ENCODE results near the gene SLN. TPM values are rescaled to one million over a fixed set of nuclear protein-coding genes. Genes with fewer than 3 reads are reported as not detected.

SLN gene
- total and polyA plus RNA-seq, 2 donors (not counting 1 experiment from before 2014, with no cell fraction given): not detected

DNA sequence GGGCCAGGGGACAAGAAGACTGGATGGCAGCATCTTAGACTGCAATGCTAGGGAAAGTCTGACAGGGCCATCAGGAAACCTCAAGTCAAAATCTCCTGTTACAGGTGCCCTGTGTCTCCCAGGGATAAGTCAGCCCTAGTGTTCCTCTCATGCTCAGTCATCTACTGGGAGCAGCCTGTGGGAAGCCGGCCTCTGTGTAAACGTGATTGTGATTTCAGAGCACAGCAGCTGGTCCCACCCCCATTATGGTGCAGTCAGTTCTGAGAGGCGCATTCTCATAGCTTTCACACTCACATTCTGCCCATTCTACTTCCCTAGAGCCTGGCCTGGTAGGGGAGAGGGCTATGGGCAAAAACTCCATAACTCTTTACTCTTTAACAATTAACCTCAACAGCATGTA, 7.2 kb upstream of the SLN start:
- Histone ChIP-seq H3K4me3 (replicated peaks in 1 of 4; ENCODE audit: control extremely low read depth in 1 of 4, insufficient read depth in 1 of 4, low read depth in 3 of 4, low read length in 4 of 4) (no peak overlapping the region), H3K79me2 (ENCODE audit: control insufficient read depth, insufficient read depth, low read length) (no peaks in the 10 kb centered on the region), H3K27me3 (ENCODE audit: control insufficient read depth, insufficient read depth, low read length) (no peaks in the 10 kb centered on the region), H3K36me3 (ENCODE audit: control insufficient read depth, insufficient read depth, low read length) (no peaks in the 10 kb centered on the region), H3K9ac (ENCODE audit: insufficient read depth, low read length) (no peak overlapping the region), H3K4me1 (ENCODE audit: control insufficient read depth, extremely low read depth, insufficient read depth, low read length) (no peaks in the 10 kb centered on the region), H2AFZ (ENCODE audit: low read length) (no peak overlapping the region), H3K27ac (ENCODE audit: insufficient read depth, low read length) (no peak overlapping the region), H4K20me1 (ENCODE audit: control insufficient read depth, extremely low read depth, insufficient read depth, low read length) (no peaks in the 10 kb centered on the region), H3K9me3 (ENCODE audit: control insufficient read depth, insufficient read depth, low read depth, low read length) (no peaks in the 10 kb centered on the region), H3K4me2 (ENCODE audit: extremely low read depth, insufficient read depth, low read length) (no peak overlapping the region)
- no peak for DNase-seq (ENCODE audit: low read depth in 2 of 2)
- no peak for TF ChIP-seq EZH2 (IDR thresholded peaks at IDR 0.05; ENCODE audit: low read length, missing control alignments)
- TF ChIP-seq, protein P1, sequence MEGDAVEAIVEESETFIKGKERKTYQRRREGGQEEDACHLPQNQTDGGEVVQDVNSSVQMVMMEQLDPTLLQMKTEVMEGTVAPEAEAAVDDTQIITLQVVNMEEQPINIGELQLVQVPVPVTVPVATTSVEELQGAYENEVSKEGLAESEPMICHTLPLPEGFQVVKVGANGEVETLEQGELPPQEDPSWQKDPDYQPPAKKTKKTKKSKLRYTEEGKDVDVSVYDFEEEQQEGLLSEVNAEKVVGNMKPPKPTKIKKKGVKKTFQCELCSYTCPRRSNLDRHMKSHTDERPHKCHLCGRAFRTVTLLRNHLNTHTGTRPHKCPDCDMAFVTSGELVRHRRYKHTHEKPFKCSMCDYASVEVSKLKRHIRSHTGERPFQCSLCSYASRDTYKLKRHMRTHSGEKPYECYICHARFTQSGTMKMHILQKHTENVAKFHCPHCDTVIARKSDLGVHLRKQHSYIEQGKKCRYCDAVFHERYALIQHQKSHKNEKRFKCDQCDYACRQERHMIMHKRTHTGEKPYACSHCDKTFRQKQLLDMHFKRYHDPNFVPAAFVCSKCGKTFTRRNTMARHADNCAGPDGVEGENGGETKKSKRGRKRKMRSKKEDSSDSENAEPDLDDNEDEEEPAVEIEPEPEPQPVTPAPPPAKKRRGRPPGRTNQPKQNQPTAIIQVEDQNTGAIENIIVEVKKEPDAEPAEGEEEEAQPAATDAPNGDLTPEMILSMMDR (conservative IDR thresholded peaks at IDR 0.05 in 1 of 2, IDR thresholded peaks at IDR 0.05 in 1 of 2; ENCODE audit: low read depth in 1 of 2, low read length in 2 of 2): no peak

DNA sequence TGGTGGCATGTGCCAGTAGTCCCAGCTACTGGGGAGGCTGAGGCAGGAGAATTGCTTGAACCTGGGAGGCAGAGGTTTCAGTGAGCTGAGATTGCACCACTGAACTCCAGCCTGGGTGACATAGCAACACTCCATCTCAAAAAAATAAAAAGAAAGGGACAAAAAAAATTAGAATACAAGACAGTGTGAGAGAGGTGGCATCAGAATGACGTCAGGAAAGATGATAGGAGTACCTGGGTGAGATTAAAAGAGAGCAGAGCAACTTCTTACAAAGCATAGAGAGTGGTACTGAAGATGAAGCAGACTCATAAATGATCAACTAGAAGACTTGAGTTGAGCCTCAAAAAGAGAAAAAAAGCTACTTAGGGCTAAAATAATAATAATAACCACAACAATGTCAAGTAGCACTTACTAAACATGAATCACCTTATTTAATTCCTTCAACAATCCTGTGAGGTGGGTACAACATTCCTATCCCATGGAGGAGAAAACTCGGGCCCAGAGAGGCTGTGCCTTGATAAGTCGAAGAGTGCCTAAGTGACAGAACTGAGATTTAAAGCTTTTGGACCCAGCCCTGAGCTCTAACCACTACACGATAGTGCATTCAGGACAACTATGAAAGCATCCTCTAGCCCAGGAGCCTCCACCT, 5.2 kb upstream of the SLN start:
- Histone ChIP-seq H3K27me3 (ENCODE audit: control insufficient read depth, insufficient read depth, low read length) (no peaks in the 10 kb centered on the region), H3K36me3 (ENCODE audit: control insufficient read depth, insufficient read depth, low read length) (no peaks in the 10 kb centered on the region), H3K79me2 (ENCODE audit: control insufficient read depth, insufficient read depth, low read length) (no peaks in the 10 kb centered on the region), H3K9ac (ENCODE audit: insufficient read depth, low read length) (no peak overlapping the region), H3K4me2 (ENCODE audit: extremely low read depth, insufficient read depth, low read length) (no peak overlapping the region), H3K27ac (ENCODE audit: insufficient read depth, low read length) (no peak overlapping the region), H4K20me1 (ENCODE audit: control insufficient read depth, extremely low read depth, insufficient read depth, low read length) (no peaks in the 10 kb centered on the region), H3K4me1 (ENCODE audit: control insufficient read depth, extremely low read depth, insufficient read depth, low read length) (no peaks in the 10 kb centered on the region), H3K4me3 (replicated peaks in 1 of 4; ENCODE audit: control extremely low read depth in 1 of 4, insufficient read depth in 1 of 4, low read depth in 3 of 4, low read length in 4 of 4) (no peak overlapping the region), H3K9me3 (ENCODE audit: control insufficient read depth, insufficient read depth, low read depth, low read length) (no peaks in the 10 kb centered on the region), H2AFZ (ENCODE audit: low read length) (no peak overlapping the region)
- DNase-seq (ENCODE audit: low read depth in 2 of 2): peak in 1 of 2 donors; percentile 81
- no peak for TF ChIP-seq EZH2 (IDR thresholded peaks at IDR 0.05; ENCODE audit: low read length, missing control alignments)
- TF ChIP-seq, protein P1 (conservative IDR thresholded peaks at IDR 0.05 in 1 of 2, IDR thresholded peaks at IDR 0.05 in 1 of 2; ENCODE audit: low read depth in 1 of 2, low read length in 2 of 2): no peak

DNA sequence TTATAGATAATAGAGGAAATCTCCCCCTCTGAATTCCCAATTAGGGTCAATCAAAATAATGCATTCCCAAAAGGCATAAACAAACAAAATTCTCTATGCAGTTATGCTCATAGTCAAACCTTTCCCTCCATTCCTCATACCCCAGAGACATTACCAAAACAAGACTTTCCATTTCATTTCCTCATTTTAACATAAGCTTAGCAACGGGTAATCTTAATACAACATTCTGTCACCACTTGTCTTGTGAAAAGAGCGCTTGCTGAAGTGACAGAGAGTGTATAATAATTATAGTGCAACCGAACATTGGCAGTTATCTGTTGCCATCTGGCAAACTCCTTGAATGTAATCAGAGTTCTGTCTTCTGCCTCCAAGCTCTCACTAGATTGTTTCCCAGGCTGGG, 1.2 kb upstream of the SLN start:
- Histone ChIP-seq H3K4me1 (ENCODE audit: control insufficient read depth, extremely low read depth, insufficient read depth, low read length) (no peaks in the 10 kb centered on the region), H4K20me1 (ENCODE audit: control insufficient read depth, extremely low read depth, insufficient read depth, low read length) (no peaks in the 10 kb centered on the region)
- no peak for TF ChIP-seq EZH2 (IDR thresholded peaks at IDR 0.05; ENCODE audit: low read length, missing control alignments)
- TF ChIP-seq, protein P1 (conservative IDR thresholded peaks at IDR 0.05 in 1 of 2, IDR thresholded peaks at IDR 0.05 in 1 of 2; ENCODE audit: low read depth in 1 of 2, low read length in 2 of 2): no peak

More for the DNA sequence above, 1.2 kb upstream of the SLN start:
- H3K27me3 ChIP-seq (ENCODE audit: control insufficient read depth, insufficient read depth, low read length): no peaks in the 10 kb centered on the region
- no peaks in the 10 kb centered on the region for H3K9me3 ChIP-seq (ENCODE audit: control insufficient read depth, insufficient read depth, low read depth, low read length)
- H3K9ac ChIP-seq (ENCODE audit: insufficient read depth, low read length): no peak overlapping the region
- no peak overlapping the region for H3K4me3 ChIP-seq (replicated peaks in 1 of 4; ENCODE audit: control extremely low read depth in 1 of 4, insufficient read depth in 1 of 4, low read depth in 3 of 4, low read length in 4 of 4)
- DNase-seq (ENCODE audit: low read depth in 2 of 2): no peak
- no peak overlapping the region for H2AFZ ChIP-seq (ENCODE audit: low read length)
- no peak overlapping the region for H3K4me2 ChIP-seq (ENCODE audit: extremely low read depth, insufficient read depth, low read length)
- no peaks in the 10 kb centered on the region for H3K79me2 ChIP-seq (ENCODE audit: control insufficient read depth, insufficient read depth, low read length)
- no peak overlapping the region for H3K27ac ChIP-seq (ENCODE audit: insufficient read depth, low read length)
- no peaks in the 10 kb centered on the region for H3K36me3 ChIP-seq (ENCODE audit: control insufficient read depth, insufficient read depth, low read length)
